Renal pelvis (tissue), 3 donors: ENCODE measurements around the gene CLDN10. TPM values are rescaled to one million over a fixed set of nuclear protein-coding genes. Genes with fewer than 3 reads are reported as not detected.

Source experiments
- polyA plus RNA-seq, 3 donors: library from polyadenylated mRNA; unstranded; fragments of 120-200 nt; gene quantifications; one replicate each; pipeline ENCODE4 v1.2.1, GENCODE V29; 2013; ENCODE audit not compliant: insufficient read length in 3 of 3

The CLDN10 gene
- polyA plus RNA-seq, 3 donors, result 100 to 104 (median 101) TPM

Other genes with a start within 250 kb of the CLDN10 start
- 10 to 100 TPM; 59.1 to 73.8 (median 65.4) TPM for gene DZIP1, start 92.0 kb downstream of the CLDN10 start, polyA plus RNA-seq
- 10 to 100 TPM; 33.4 to 39.6 (median 34.7) TPM for gene DNAJC3, start 124.4 kb downstream of the CLDN10 start, polyA plus RNA-seq